SK-N-SH (cell line): ENCODE data around the gene PPDPF. TPM values are rescaled to one million over a fixed set of nuclear protein-coding genes. Genes with fewer than 3 reads are reported as not detected.

ENCODE experiments used
- CTCF ChIA-PET: fragments of 300-600, 350-600 bp; formaldehyde crosslinking; extraction: SDS; loops from one replicate; lab custom pipeline; 2021; lab: Yijun Ruan, JAX
- POLR2A ChIA-PET: fragments of 350-600 bp; sonication (Branson Sonifier 250); formaldehyde crosslinking; extraction: SDS; loops from one replicate; lab custom pipeline; 2020; ENCODE audit warnings: antibody characterized with exemption, inconsistent platforms; lab: Yijun Ruan, JAX
- DNase-seq: peaks from one replicate; pipeline ENCODE4 v3.0.0; 2012
- H2AFZ ChIP-seq: fragments of 200-600 bp; sonication (generic); 2 replicates; pipeline ENCODE4 v1.8.1; 2016; ENCODE audit warnings: antibody characterized with exemption, mild to moderate bottlenecking, low read depth
- H3F3A ChIP-seq: fragments of 200-600 bp; sonication (generic); replicated peaks from 2 replicates; pipeline ENCODE3; 2016; ENCODE audit warnings: antibody characterized with exemption, mild to moderate bottlenecking; ENCODE audit not compliant: insufficient read depth
- H3K27ac ChIP-seq, 2 experiments: fragments of 200-500 bp in 1 of 2; fragments of 200-600 bp in 1 of 2; sonication (Bioruptor generic) in 1 of 2; sonication (generic), shearing (Covaris generic) in 1 of 2; 2 replicates each; pipeline versions ENCODE4 v1.5.1 to v1.6.1; 2014 to 2016; ENCODE audit warnings: low read depth in 2 of 2, inconsistent platforms in 1 of 2, low read length in 1 of 2, mild to moderate bottlenecking in 1 of 2, mixed read lengths in 1 of 2
- H3K27me3 ChIP-seq: fragments of 200-600 bp; sonication (generic), shearing (Covaris generic); 2 replicates; pipeline ENCODE4 v1.6.1; 2016; ENCODE audit warnings: mixed run types; ENCODE audit not compliant: insufficient read depth
- H3K36me3 ChIP-seq, 2 experiments: fragments of 200-500 bp in 1 of 2; fragments of 200-600 bp in 1 of 2; sonication (Bioruptor generic) in 1 of 2; sonication (generic) in 1 of 2; replicated peaks in 1 of 2; 2 replicates each; pipeline versions ENCODE3 to v1.5.1; 2014 to 2016; ENCODE audit warnings: low read length in 1 of 2, mild to moderate bottlenecking in 1 of 2; ENCODE audit not compliant: insufficient read depth in 2 of 2, control insufficient read depth in 1 of 2
- H3K4me1 ChIP-seq, 2 experiments: fragments of 200-500 bp in 1 of 2; fragments of 200-600 bp in 1 of 2; sonication (Bioruptor generic) in 1 of 2; sonication (generic), shearing (Covaris generic) in 1 of 2; 2 replicates each; pipeline versions ENCODE4 v1.5.1 to v1.6.1; 2014 to 2016; ENCODE audit warnings: low read depth in 1 of 2, low read length in 1 of 2, mixed run types in 1 of 2; ENCODE audit not compliant: insufficient read depth in 2 of 2, control insufficient read depth in 1 of 2
- H3K4me2 ChIP-seq: fragments of 200-600 bp; sonication (generic), shearing (Covaris generic); 2 replicates; pipeline ENCODE4 v1.6.1; 2017; ENCODE audit warnings: mixed run types
- H3K4me3 ChIP-seq, 2 experiments: fragments of 200-500 bp in 1 of 2; fragments of 200-600 bp in 1 of 2; sonication (Bioruptor generic) in 1 of 2; sonication (generic), shearing (Covaris generic) in 1 of 2; 2 replicates each; pipeline versions ENCODE4 v1.5.1 to v1.8.1; 2014 to 2016; ENCODE audit warnings: low read depth in 2 of 2, inconsistent platforms in 1 of 2, low read length in 1 of 2, mild to moderate bottlenecking in 1 of 2, mixed read lengths in 1 of 2, moderate library complexity in 1 of 2
- H3K79me2 ChIP-seq: fragments of 200-600 bp; sonication (generic); 2 replicates; pipeline ENCODE4 v1.8.1; 2017; ENCODE audit warnings: mild to moderate bottlenecking; ENCODE audit not compliant: insufficient read depth
- H3K9ac ChIP-seq: fragments of 200-600 bp; sonication (generic); 2 replicates; pipeline ENCODE4 v1.6.1; 2017; ENCODE audit warnings: mixed run types
- H3K9me2 ChIP-seq: fragments of 200-600 bp; sonication (generic); 2 replicates; pipeline ENCODE4 v1.6.1; 2017; ENCODE audit warnings: mixed run types
- H3K9me3 ChIP-seq: fragments of 200-600 bp; sonication (generic); 2 replicates; pipeline ENCODE4 v1.6.1; 2017; ENCODE audit warnings: mixed run types, mild to moderate bottlenecking, moderate library complexity
- H4K20me1 ChIP-seq: fragments of 200-600 bp; sonication (generic); 2 replicates; pipeline ENCODE4 v1.6.1; 2017; ENCODE audit warnings: mild to moderate bottlenecking, mixed run types; ENCODE audit not compliant: insufficient read depth
- CHD2 ChIP-seq: fragments of 150-350 bp; IDR thresholded peaks from 2 replicates; pipeline ENCODE4 v1.6.1; 2018; ENCODE audit warnings: low read length; ENCODE audit not compliant: partially characterized antibody
- ELF1 ChIP-seq: IDR thresholded peaks from 2 replicates; pipeline ENCODE4 v1.4.0; 2012
- EP300 ChIP-seq, 2 experiments: IDR thresholded peaks; 2 replicates each; pipeline versions ENCODE4 v1.4.0 to v1.6.1; 2012; ENCODE audit warnings: borderline replicate concordance in 1 of 2, low read depth in 1 of 2, low read length in 1 of 2
- FOSL2 ChIP-seq: IDR thresholded peaks from 2 replicates; pipeline ENCODE4 v1.4.0; 2012; ENCODE audit warnings: low read depth, mild to moderate bottlenecking, moderate library complexity, borderline replicate concordance
- FOXM1 ChIP-seq: IDR thresholded peaks from 2 replicates; pipeline ENCODE4 v1.4.0; 2012; ENCODE audit warnings: low read depth, mild to moderate bottlenecking
- GABPA ChIP-seq: IDR thresholded peaks from 2 replicates; pipeline ENCODE4 v1.4.0; 2012; ENCODE audit warnings: low read depth, mild to moderate bottlenecking
- IRF3 ChIP-seq: fragments of 150-350 bp; IDR thresholded peaks from 2 replicates; pipeline ENCODE4 v1.6.1; 2016; ENCODE audit warnings: mild to moderate bottlenecking, low read depth, low read length
- POLR2AphosphoS5 ChIP-seq: IDR thresholded peaks from 2 replicates; pipeline ENCODE4 v1.6.1; 2012; ENCODE audit warnings: low read depth, low read length
- SIN3A ChIP-seq: IDR thresholded peaks from 2 replicates; pipeline ENCODE4 v1.6.1; 2012; ENCODE audit warnings: low read depth, mild to moderate bottlenecking, low read length, moderate library complexity, borderline replicate concordance
- TAF1 ChIP-seq: IDR thresholded peaks from 2 replicates; pipeline ENCODE4 v1.6.1; 2012; ENCODE audit warnings: low read depth, mild to moderate bottlenecking, low read length, moderate library complexity, borderline replicate concordance
- TCF12 ChIP-seq: IDR thresholded peaks from 2 replicates; pipeline ENCODE4 v1.4.0; 2012
- WGBS: methylation state at CpG from one replicate; pipeline ENCODE4 v1.1.6; 2017; ENCODE audit warnings: low lambda C conversion rate; 5-methylcytosine and 5-hydroxymethylcytosine counted together
- polyA plus RNA-seq, 3 experiments: library from polyadenylated mRNA; depleted of rRNA; stranded (reverse); fragments of >200 nt; gene quantifications; 2 replicates each; pipeline ENCODE4 v1.2.3, GENCODE V29; 2012
- TF ChIP-seq, protein P1 (sequence below): IDR thresholded peaks from 2 replicates; pipeline ENCODE4 v1.4.0; 2012; ENCODE audit warnings: low read depth, borderline replicate concordance
- TF ChIP-seq, protein P2 (sequence below): IDR thresholded peaks from 2 replicates; pipeline ENCODE4 v1.4.0; 2012; ENCODE audit warnings: low read depth, borderline replicate concordance

PPDPF gene
- polyA plus RNA-seq, 1 of the 3 experiments (the other 2 are of a cell fraction) = 71.4 TPM

- peak; percentile 32 for DNase-seq
- no peak overlapping the region for H3K4me3 ChIP-seq
- peaks cover 0 to 9% of the 10 kb centered on the region in 2 experiments; a peak in 1 of 4 replicates for H3K4me1 ChIP-seq
- H3K79me2 ChIP-seq = no peaks in the 10 kb centered on the region
- no peak overlapping the region for H2AFZ ChIP-seq
- no peaks in the 10 kb centered on the region for H3K9me2 ChIP-seq
- H3F3A ChIP-seq = peaks cover 7% of the 10 kb centered on the region
- H3K9ac ChIP-seq = no peak overlapping the region
- H3K27me3 ChIP-seq = no peaks in the 10 kb centered on the region
- no peak overlapping the region for H3K4me2 ChIP-seq
- H3K27ac ChIP-seq = no peak overlapping the region
- 0 out of 2 replicates have a peak, but pooled peaks cover 4% of the 10 kb centered on the region for H4K20me1 ChIP-seq
- H3K9me3 ChIP-seq = no peaks in the 10 kb centered on the region
- POLR2A ChIA-PET = interaction anchor here (1.4 kb wide), 1 partner anchor 11 kb away, joined by 4 read pairs; no protein-coding TSS in a partner anchor
- CTCF ChIA-PET = interaction anchor here (3.7 kb wide), 1 partner anchor 35 kb away, joined by 17 read pairs; no protein-coding TSS in a partner anchor
- TF ChIP-seq POLR2AphosphoS5 (no peak), GABPA (no peak), CHD2 (no peak), FOXM1 (no peak), EP300 (IDR thresholded peaks at IDR 0.05; ENCODE audit: borderline replicate concordance in 1 of 2, low read depth in 1 of 2, low read length in 1 of 2) (no peak), IRF3 (no peak), TAF1 (no peak), TCF12 (no peak), FOSL2 (no peak), ELF1 (no peak), SIN3A (no peak)
- TF ChIP-seq, protein P1, sequence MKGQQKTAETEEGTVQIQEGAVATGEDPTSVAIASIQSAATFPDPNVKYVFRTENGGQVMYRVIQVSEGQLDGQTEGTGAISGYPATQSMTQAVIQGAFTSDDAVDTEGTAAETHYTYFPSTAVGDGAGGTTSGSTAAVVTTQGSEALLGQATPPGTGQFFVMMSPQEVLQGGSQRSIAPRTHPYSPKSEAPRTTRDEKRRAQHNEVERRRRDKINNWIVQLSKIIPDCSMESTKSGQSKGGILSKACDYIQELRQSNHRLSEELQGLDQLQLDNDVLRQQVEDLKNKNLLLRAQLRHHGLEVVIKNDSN = no peak
- TF ChIP-seq, protein P2, sequence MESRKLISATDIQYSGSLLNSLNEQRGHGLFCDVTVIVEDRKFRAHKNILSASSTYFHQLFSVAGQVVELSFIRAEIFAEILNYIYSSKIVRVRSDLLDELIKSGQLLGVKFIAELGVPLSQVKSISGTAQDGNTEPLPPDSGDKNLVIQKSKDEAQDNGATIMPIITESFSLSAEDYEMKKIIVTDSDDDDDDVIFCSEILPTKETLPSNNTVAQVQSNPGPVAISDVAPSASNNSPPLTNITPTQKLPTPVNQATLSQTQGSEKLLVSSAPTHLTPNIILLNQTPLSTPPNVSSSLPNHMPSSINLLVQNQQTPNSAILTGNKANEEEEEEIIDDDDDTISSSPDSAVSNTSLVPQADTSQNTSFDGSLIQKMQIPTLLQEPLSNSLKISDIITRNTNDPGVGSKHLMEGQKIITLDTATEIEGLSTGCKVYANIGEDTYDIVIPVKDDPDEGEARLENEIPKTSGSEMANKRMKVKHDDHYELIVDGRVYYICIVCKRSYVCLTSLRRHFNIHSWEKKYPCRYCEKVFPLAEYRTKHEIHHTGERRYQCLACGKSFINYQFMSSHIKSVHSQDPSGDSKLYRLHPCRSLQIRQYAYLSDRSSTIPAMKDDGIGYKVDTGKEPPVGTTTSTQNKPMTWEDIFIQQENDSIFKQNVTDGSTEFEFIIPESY = no peak
- TF ChIP-seq, all 33 proteins: peak for 0
- 93% methylated on average over 27 of the region's 27 CpGs for WGBS
- H3K36me3 ChIP-seq = no peaks in the 10 kb centered on the region
Measured at GRCh38 chr20:63531686-63532448, 11.3 kb downstream of the PPDPF start.
